HG02852 (cell line): ENCODE measurements around the gene RAD51B.

Experiments
- ATAC-seq: cut with Tn5 transposase; IDR thresholded peaks from one replicate; pipeline ENCODE4 v1.9.1; 2021; ENCODE audit warnings: mild to moderate bottlenecking, moderate library complexity; ENCODE audit not compliant: unreplicated experiment

The RAD51B gene

DNA sequence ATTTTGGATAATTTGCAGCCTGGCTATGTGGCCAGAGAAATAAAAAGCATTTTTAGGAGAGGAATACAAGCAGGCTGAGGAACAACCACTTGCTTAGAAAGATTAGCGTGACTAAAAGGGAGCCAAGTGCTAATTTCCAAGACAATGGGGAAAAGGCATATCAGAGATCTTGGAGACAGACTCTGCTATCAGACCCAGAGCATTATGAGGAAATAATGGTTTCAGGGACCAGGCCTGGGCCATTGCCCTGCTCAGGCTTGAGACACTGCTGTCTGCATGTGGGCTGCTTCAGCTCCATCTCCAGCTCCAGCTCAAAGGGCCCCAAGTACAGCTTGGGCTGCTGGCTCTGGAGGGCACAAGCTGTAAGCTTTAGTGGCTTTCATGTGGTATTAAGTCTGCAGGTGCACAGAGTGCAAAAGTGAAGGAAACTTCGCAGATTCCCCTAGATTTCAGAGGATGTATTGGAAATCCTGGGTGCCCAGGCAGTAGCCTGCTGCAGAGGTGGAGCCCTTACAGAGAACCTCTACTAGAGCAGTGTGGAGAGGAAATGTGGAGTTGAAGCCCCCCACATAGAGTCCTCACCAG lies 524.0 kb downstream of the RAD51B start:
- no peak for ATAC-seq

DNA sequence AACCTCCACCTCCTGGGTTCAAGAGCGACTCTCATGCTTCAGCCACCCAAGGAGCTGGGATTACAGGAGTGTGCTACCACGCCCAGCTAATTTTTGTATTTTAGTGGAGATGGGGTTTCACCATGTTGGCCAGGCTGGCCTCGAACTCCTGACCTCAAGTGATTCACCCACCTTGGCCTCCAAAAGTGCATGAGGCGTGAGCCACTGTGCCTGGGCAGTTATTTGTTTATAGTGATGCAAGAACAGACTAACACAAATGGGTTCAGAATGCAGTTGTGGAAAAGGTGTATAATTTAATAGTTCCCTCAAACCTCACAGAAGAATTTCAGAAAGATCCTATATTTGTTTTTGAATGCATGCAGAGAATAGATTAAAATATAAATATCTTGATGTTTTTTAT lies 526.2 kb downstream of the RAD51B start:
- ATAC-seq, result no peak

DNA sequence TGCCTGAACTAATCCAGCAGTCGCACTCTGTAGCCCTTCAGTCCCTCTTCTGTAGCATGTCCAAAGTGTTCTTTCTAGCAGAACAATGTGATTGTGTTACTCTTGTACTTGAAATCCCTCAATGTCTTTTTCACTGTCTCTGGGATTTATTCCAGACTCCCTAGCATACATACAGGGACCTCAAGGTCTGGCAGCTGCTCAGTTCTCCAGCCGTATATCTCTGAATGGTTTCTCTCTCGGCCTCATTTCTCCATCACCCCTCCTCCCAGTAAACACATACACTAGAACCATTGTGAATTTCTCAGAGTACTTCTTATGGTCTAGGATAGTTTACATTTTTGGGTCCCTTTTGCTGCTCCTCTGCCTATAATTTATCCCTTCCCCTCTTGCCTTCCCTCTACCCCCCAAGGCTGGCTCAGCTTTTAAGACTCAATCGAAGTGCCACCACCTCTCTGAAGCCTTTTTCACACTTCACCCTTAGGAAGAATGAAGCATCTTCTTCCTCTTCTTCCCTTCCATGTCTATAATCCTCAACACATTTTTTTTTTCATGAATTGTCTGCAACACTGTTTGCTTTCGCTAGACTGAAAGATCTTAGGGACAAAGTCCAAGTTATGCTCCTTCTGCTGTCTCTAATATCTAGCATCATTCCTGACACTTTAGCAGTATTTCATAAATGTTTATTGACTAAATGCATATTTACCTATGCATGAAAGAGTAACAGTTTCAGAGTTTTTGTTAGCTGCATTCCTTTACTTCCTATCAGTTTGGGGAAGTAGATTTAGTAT lies 527.2 kb downstream of the RAD51B start:
- no peak for ATAC-seq

DNA sequence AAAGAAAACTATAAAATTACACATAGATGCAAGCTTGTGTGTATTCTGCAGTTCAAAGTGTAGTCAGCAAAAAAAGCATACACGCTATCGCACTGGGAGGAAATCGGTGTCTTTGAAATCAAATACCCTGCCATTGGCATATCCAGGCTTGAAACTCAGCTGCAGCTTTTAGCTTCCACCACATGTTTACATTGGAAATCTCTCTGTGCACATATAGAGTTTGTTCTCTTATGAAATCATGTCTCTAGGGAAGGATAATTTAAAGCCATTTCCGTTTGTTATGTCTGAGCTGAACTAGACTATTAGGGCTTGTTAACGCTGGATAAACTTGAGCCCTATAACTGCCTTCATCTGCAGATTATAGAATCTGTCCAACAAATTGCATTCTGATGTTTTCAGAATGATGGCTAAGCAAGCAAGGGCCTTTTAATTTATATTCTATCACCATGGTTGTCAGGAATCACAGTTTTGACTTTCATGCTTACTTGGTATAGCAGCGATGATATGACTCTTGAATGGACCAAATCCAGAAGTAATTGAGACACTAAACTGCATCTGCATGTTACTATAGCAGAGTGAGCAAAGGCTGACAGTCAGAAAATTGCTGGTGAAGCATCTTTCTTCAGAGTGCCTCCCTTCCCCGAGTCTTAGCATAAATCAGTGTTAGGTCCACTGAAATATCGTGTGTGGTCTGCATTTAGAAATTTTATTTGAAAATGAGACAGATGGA lies 530.5 kb downstream of the RAD51B start:
- no peak for ATAC-seq

DNA sequence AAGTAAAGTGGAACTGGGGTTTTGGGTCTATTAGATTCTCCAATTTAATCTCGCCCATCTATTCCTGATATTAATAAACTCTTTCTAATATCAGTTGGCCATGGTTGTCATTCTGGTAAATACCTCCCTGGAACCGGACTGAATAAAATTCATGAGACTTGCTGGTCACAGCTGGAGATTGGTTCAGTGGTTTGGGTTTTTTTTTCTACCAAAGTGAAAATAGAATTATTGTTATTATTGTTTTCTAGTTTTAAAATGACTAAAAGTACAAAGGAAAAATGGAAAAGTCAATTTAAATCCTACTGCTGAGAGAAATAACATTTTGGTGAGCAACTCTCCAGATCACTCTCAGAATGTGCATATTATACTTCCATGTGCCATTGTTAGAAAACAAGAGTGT lies 535.8 kb downstream of the RAD51B start:
- ATAC-seq, result no peak

DNA sequence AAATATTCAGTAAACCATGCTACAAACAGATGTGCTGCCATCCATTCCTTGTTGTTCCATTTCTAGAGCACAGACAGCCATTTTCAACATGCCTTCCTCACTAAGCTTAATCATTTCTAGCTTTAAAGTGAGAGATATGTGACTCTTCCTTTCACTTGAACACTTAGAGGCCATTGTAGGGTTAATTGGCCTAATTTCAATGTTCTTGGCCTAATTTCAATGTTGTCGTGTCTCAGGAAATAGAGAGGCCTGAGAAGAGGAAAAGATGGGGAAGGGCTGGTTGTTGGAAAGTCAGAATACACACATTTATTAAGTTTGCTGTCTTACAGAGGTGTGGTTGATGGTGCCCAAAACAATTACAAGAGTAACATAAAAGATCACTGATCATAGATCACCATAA lies 538.2 kb downstream of the RAD51B start:
- no peak for ATAC-seq

DNA sequence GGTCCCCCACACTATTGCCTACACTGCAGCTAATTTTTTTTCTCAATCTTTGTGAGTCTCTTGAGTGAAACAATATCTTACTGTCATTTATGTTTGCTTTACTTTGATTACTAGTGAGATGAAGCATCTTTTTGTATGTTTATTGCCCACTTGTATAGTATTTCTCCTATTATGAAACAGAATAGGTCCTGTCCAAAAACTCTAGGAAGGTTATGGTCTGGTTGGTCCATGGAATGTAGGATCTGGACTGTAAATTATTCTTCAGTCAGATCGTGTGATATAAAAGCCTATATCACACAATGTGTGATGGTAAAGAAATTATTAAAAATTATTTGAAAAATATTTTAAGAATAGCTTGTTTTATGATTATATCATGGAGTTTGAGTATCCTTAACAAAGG lies 538.9 kb downstream of the RAD51B start:
- no peak for ATAC-seq

DNA sequence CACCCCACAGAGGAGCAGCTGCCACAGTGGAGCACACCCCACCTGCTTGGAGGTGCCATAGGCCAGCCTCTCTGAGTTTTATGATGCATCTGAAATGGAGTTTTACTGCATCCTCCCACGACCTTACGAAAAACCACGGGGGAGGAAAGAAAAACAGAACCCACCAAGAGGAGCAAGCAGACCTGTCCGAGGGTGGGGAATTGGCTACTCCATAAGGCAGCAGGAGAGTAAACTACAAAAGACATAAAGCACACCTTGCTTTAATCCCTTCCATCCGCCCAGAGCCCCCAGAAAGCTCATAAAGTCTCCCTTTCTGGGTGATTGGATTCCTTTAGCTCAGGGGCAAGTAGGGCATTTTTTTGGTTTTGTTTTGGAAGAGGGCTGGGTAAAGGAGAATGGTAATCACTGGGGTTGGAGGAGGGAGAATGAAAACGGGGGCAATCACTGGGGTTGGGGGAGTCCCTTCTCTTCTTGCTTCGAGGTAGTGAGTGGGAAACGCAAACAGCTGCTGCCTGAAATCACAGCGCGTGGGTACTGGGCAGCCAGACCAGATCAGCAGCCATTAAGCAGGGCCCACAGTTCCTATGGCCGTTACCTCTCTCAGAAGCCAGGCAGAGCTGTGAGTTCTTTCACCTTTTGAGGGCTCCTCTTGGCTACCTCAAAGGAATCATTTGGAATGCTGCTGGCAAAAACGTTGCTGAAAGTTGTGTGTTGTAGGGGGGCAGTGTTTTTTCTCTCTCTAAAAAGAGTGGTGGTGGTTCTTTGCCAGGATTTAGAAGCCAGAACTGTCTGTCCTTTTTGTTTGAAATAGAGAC lies 539.6 kb downstream of the RAD51B start:
- ATAC-seq, result no peak

DNA sequence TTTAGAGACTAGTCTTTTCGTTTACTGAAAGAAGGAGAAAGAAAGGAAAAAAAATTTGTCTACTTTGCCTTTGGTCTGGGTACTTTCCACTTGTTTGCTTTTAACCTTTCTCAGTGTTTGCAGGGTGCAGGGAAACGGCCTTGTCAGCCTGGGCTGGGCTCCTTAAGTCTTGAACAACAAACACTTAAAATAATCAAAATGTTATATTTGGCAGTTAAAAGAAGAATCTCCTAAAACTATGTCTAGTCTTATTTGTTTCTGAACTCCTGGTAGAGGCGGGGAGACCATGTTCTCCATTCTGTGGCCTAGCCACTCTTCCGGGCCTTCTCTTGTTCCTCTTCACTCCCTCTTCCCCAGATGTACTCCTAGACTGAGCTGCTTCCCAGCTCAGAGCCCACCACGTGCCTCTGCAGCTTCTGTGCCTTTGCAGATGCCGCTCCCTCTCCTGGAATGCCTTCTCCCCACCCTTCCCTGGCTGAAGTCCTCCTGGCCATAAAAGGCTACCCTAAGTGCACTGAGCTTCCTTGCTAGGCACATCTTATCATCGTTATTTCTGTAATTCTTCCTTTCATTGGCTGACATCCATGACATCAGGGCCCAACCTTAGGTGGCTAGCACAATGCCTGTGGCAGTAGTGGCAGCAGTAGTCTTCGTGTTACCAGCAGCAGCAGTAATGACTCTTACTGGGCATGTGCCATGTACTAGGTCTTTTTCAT lies 540.4 kb downstream of the RAD51B start:
- ATAC-seq, result no peak

DNA sequence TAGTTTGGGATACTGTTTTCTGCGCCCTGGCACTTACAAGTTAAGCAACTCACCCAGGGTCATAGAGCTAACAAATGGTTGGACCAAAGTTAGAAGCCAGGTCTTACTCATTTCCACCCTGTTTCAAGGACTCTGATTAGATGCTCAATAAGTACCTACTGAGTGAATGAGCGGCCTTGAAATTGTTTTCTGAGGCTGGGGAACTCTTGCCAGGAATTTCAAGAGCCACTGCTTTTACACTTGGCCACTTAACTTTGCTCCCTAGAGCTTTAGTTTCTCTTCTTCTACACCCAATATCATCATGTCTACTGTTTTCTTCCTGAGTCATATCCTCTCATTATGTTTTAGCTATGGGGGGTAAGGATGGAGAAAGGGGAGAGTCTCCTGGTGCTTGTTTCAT lies 541.7 kb downstream of the RAD51B start:
- no peak for ATAC-seq

DNA sequence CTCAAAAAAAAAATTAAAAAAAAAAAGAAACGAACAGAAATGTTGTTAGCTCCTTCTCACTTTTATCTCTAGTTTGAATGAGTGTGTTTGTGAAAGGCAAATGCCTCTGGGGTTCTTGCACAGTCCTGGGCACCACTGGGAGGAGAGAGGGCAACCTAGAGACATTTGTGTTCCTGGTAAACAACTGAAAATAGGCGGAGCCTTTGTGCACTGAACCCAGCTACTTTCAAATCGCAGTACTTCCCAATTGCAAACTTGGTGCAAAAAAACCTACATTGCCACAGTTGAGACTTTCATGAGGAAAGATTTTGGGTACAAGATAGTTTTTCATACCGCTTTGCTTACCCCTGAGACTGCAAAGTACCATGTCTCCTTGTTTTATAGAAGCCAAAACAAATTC lies 543.3 kb downstream of the RAD51B start:
- ATAC-seq, result no peak

DNA sequence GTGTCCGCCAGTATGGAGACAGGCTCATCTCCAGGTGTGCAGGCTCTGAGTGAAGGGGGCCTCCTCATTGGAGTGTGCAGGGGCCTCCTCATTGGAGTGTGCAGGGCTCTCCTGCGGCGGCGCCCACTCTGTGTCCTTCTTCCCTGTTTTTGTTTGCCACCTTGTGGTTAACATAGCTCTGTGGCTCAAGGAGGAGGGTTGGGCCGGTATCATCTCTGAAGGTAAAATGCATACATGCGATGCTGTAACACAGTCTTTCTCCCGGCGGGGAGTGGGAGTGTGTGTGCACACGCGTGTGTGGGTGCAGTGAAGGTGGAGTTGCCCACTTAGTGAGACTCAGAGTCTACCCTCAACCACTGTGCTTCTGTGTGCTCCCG lies 543.9 kb downstream of the RAD51B start:
- ATAC-seq, result no peak

DNA sequence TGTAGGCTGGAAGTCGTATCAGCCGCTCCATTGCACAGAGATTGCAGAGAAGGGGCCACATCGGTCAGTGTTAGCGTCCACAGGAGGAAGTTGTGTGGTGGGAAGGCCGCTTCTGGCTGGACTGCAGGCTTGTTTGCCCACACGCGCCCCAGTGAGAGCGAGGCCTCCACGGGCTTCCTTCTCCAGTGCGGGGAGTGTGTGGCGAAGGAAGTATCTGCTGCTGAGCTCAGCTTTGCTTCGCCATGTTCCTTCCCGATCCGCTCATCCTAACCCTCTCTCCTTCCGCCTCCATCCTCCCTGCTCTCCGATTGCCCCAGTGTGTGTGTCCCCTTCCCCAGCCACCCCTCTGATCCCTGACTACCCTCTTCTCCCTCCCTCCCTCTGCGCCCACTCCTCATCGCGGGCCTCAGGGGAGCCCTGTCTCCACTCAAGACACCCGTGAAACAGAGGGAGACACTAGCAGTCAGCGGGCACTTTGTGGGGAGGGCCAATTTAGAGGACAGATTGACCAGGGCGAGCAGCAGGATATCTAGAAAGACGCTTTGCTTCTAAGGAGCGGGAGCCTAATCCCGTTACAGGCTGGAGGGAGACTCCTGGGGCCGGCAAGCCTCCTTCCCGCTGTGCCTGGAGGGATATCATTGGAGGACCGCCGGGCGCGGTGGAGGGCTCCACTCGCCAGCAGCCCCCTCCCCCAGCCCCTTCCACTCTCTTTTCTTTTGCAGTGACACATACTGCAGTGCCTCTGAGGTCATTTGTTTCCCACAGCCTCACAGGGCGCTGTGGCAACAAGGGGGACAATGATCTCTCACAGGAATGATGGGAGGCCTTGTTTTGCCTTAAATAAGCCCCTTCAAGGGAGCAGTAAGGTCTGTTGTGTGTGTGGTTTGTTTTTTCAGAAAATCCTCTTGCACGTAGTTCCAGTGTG lies 544.5 kb downstream of the RAD51B start:
- ATAC-seq, result no peak

DNA sequence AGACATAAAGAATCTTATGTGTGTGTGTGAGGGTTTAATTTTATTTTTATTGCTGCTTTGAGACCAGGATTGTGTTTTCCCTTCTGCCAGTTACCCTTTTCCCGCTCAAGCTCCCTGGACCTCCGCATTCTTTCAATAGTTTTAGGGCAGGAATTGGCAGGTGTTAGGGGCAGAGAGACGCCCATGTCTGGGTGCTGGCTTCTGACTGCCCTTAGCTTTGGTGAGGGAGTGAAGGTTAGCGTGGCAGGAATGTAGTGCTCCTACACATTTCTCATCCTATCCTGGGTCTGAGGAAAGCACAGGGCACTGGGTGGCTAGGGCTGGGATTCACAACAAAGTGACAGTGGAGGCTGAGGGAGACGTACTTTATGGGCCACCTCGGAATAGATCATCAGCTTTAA lies 545.2 kb downstream of the RAD51B start:
- ATAC-seq, result no peak

DNA sequence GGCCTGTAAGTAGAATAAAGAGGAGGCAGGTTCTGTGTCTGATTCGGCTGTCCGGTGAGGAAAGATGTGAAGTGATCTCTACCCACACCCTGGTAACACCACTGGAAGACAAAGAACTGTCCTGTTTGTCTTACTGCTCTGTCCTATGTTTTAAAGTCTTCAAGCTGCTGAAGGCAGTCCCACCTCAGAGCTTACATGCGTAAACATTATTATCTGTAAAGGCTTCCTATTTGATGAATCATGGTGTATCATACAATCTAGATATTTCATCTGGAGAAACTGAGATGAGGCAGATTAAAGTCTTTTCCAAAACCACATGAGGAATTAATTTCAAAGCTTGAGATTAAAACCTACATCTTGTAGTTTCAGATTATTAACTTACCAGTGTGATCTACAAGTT lies 545.6 kb downstream of the RAD51B start:
- ATAC-seq, result no peak

DNA sequence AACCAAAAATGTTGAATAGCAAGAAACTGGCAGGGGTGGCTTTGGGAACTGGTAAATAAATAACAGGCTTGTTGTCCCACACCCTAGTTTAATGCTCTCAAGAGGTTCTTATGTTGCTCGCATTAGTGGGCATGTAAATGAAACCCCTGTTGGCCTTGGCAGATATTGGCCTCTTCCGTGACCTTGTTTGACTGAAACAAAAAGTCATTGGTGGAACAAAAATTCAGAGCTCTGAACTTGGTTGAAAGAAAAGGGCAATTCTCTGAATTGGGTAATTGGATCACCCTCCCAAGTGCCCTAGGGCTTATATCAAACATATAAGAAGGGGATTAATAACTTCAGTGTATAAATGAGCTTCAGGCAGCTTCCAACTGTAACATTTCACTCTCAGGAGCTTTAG lies 547.1 kb downstream of the RAD51B start:
- ATAC-seq, result no peak

DNA sequence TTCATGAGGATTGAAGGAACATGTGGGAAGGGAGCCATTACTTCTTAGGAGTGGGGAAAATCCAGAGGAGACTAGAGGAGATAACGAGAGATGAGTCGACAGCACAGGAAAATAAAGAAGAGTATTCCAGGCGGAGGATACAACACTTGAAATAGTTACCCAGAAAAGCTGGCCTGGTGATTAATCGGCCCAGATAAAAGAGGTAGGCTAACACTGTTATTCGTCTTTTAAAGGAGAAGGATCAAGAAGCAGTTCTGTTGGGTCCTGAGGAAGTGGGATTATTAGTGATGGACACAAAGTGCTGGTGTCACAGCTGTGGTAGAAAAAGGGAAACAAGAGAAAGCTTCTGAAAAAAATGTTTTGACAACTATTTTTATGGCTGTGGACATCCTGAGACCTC lies 548.0 kb downstream of the RAD51B start:
- no peak for ATAC-seq

DNA sequence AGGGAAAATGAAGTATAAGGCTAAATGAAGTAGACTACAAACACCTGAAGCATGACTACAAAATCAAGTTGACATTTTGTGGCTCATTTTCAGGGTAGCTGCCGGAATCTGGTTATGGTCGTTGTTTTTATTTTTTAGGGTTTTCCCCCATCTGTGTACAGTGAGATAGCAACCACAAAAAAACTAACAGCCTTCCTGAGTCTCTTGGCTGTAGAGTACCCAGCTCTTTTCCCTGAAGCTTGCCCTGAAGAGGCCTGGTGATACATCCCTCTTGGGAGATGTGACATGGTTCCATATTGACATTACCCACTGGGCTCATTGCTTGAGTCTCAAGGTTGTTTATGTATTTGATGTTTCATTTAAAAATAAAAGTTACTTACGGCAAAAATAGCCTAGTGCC lies 549.3 kb downstream of the RAD51B start:
- peak; percentile 45 for ATAC-seq

DNA sequence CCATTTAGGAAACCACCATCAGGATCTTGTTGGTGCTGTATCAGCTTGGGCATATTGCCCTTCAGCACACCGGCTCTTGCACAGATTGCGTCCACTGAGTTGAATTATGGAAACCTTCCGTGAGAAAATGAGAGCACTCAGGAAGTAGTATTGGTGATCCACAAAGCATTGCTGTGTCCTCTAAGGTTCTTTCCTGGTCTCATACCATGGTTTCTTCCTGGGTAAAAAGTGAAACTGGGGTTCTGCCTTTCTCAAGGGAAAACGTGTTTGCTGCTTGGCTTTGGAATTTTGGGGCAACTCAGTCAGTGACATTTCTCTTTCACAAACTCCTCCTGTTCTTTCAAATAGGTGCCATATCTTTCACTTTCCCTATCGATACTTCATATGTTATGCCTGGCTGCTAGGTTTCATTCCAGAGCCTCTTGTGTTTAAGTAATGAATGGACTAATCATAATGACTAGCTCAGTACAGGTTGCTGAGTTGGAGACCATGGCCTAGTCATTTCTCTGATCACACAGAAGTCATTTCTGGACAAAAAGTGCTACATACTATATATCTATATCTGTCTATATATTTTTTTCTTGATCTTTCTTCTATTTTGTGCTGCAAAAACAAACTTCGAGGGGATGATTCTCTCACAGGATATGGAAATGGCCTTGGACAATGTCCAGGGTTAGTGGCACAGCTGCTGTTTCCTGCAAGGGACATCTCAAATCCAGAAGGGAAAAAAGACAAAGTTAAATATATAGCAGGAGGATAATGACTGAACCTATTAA lies 549.9 kb downstream of the RAD51B start:
- peak; percentile 46 for ATAC-seq
